HG02938 (cell line): Measurements from ENCODE around the gene NUDT1.

Source experiments
- ATAC-seq: cut with Tn5 transposase; IDR thresholded peaks from one replicate; pipeline ENCODE4 v1.9.1; 2021; ENCODE audit warnings: mild to moderate bottlenecking, moderate library complexity; ENCODE audit not compliant: unreplicated experiment

Gene NUDT1

DNA sequence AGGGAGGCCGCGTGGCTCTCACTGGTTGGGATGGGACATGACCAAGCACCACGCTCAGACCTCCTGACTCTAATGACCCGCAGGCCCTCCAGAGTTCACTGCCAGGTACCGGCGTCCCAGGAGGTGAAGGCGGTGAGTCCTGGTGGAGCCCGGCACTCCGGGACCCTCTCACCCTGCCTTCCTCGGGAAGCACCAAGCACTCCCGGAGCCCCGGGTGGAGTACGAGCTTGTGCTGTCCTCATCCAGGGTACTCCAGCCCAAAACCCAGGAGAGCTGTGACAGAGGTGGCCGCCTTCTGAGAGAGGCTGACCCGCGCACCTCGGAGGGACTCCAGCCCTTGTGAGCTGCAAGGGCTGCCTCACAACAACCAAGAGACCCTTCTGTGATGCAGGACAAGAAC is 18.7 kb upstream of the NUDT1 start:
- ATAC-seq, result no peak

DNA sequence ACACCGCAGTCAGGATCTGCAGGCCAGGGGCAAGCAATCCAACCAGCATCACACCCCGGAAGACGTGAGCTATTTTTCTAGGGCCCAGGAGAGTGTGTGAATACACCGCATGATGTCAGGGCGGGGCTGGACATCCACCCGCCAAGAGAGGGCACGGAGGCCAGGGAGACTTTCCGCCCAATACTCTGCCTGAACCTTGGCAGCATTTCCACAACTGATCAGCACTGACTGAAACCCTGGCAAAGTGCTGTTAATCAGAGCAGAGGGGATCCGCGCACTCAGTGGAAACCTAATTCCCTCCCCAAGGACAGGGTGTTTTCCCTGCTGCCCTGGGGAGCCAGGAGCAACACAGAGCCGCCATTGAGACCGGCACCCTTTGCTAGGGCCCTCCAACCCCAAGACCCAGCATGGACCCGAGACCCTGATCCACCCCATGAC is 17.5 kb upstream of the NUDT1 start:
- ATAC-seq, result no peak

DNA sequence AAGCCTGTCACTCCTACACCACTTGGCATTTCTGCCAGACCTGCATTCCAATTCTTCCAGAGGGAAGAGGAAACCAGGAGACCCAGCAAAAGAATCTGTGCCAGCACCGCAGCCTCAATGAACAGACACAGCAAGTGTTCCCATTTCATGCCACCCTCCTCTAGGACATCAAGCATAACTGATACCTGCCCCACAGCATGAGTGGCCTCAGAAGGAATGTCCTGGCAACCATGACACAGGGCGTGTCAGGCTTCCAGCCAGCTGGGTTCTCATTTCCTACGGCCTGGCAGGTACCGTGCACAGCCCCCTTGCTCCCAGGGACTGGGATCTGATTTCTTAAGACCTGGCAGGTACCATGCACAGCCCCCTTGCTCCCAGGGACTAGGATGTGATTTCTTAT is 17.1 kb upstream of the NUDT1 start:
- ATAC-seq, result no peak

GRCh38 chr7:2225336-2225735 is 16.7 kb upstream of the NUDT1 start:
- no peak for ATAC-seq

GRCh38 chr7:2225830-2226229 is 16.2 kb upstream of the NUDT1 start:
- no peak for ATAC-seq

DNA sequence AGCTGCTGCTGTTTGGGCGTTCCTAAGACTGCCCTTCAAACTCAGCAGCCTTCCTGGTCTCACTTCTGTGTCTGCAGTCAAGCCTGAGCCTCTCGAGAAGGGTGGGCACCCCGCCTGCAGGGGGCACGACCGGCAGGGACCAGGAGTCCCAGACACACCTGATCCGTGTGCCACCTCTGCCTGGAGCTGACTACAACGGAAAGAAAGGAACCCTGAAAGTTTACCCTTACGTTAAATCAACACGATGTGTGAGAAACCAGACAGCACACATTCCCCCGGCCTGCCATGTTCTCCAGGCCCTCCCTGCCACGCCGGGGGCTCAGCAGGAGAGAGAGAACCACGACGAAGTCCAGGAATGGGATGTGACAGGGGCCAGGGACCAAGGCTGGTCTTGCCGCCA is 14.3 kb upstream of the NUDT1 start:
- ATAC-seq, result no peak

GRCh38 chr7:2228921-2229320 is 13.1 kb upstream of the NUDT1 start:
- no peak for ATAC-seq

GRCh38 chr7:2229467-2229866 is 12.6 kb upstream of the NUDT1 start:
- no peak for ATAC-seq

DNA sequence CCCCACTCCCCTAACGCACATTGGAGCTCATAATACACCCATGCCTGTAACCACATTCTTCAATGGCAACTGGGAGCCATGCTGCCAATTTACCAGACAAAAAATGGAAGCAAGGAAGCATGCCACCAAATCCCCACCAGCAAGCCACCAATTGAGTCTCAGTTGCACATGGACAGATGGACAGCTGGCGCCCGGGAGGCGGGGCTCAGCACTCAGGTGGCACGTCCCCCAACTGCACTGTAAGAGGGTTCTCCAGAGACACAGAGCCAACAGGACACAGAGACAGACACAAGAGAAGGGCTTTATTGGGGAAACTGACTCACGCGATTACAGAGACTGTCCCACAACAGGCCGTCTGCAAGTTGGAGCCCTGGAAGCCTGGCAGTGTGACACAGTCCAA is 11.8 kb upstream of the NUDT1 start:
- ATAC-seq, result no peak

- ATAC-seq, result no peak
These were observed 11.1 kb upstream of the NUDT1 start for GRCh38 chr7:2230882-2231281.

GRCh38 chr7:2231992-2232765 is 9.8 kb upstream of the NUDT1 start:
- ATAC-seq, result peak; percentile 23

- ATAC-seq, result peak; percentile 68
These were observed 9.1 kb upstream of the NUDT1 start, which contains the start of gene MAD1L1 for GRCh38 chr7:2232766-2233520. Gene MAD1L1 (minus strand): TSS chr7:2232945. CDS start chr7:2230133, 2,812 bp downstream.

- no peak for ATAC-seq
These were observed 8.1 kb upstream of the NUDT1 start for GRCh38 chr7:2233926-2234325.

DNA sequence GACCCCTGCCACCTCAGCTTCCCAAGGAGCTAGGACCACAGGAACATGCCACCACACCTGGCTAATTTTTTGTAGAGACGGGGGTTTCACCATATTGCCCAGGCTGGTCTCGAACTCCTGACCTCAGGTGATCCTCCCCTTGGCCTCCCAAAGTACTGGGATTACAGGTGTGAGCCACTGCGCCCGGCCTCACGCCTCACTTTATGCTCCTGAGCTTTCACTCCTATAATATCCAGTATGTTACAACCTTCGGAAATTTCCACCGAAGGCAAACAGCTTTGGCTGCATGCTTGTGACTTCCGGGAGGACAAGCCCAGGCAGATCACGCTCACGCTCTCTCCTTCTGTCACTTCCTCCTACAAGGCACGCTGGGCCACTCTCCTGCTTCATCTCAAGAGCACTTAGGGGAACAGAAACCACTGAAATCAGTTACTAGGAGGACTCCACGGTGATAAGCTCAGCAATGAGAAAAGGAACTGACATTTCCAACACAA is 4.9 kb upstream of the NUDT1 start:
- peak; percentile 65 for ATAC-seq

DNA sequence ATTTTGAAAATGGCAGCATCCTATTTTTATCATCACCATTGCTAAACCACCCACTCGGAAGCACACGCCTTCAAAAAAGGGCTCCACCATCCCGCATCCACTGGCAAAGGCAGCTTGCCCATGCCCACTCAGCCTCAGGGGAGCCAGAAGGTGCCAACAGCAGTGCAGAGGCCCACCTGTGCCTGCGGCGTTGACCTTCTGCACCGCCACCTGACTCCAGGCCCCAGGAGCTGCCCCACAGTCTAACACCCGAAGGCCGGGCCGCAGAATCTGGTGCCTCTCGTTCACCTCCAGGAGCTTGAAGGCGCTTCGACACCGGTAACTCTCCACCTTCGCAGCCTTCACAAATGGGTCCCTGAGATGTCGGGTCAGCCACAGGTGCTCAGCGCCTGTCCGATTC is 2.8 kb upstream of the NUDT1 start:
- ATAC-seq, result no peak

- ATAC-seq, result no peak
These were observed 759 bp downstream of the NUDT1 start for GRCh38 chr7:2242541-2243429.

- no peak for ATAC-seq
These were observed 1.4 kb downstream of the NUDT1 start for GRCh38 chr7:2243458-2243857.

GRCh38 chr7:2244404-2244995 is 2.5 kb downstream of the NUDT1 start:
- no peak for ATAC-seq

DNA sequence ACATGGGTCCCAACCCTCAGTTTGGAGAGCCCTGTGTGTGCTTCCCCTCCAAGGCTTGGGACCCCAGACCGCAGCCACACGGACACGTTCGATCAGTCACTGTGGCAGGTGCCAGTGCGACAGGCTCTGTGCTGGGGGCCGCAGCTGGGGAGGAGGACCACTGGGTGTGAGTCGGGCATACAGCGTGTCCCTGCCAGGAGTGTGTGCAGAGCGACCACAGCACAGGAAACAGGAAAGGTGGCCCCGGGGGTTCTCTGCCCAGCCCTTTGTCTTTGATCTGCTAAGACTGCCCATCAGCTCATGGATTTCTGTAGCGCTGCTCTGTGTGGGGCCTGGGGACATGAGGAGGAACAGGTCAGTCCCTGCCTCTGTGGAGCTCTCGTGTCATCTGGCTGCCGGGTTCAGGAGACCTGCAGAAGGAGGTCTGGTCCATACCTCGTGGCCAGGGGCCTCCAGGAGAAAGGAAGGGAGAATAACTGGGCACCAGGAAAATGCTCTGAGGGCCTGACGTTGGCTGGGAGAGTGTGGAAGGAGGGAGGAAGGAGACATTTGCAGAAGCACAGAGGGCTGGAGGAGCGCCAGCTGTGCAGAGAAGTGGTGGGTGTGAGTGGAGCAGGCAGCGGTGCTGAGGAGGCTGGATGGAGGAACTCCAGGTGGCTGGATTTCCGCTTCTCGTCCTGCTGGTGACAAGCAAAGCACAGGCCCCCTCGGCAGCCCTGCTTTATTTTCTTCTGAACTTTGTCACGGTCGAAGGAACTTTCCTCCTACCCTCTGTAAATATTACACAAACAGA is 4.1 kb downstream of the NUDT1 start:
- no peak for ATAC-seq
